Keratinocyte (primary cell): Measurements from ENCODE around the gene TTC3. TPM values are rescaled to one million over a fixed set of nuclear protein-coding genes. Genes with fewer than 3 reads are reported as not detected.

Source experiments
- DNase-seq: peaks from one replicate; pipeline ENCODE4 v3.0.0-alpha.2; 2011; ENCODE audit warnings: low read depth, missing footprints, low spot score
- FAIRE-seq: peaks from 2 replicates; lab custom pipeline; 2011; peaks lifted over from hg19 to GRCh38; lab: Jason Lieb, UNC
- H2AFZ ChIP-seq: 2 replicates; pipeline ENCODE4 v1.6.0; 2012; ENCODE audit warnings: low read length, control low read depth, inconsistent platforms; ENCODE audit not compliant: control insufficient read depth
- H3K27ac ChIP-seq: 2 replicates; pipeline ENCODE4 v1.5.1; 2011; ENCODE audit warnings: low read length; ENCODE audit not compliant: control insufficient read depth, insufficient read depth
- H3K27me3 ChIP-seq: 3 replicates; pipeline ENCODE4 v1.6.0; 2011; ENCODE audit warnings: low read length; ENCODE audit not compliant: control insufficient read depth, insufficient read depth; ENCODE audit errors: extremely low read depth
- H3K36me3 ChIP-seq, 2 experiments: 2 replicates in 1 of 2; 3 replicates in 1 of 2; pipeline ENCODE4 v1.5.1; 2011; ENCODE audit warnings: low read length in 2 of 2, mild to moderate bottlenecking in 1 of 2; ENCODE audit not compliant: control insufficient read depth in 2 of 2, insufficient read depth in 2 of 2; ENCODE audit errors: extremely low read depth in 1 of 2
- H3K4me1 ChIP-seq: 3 replicates; pipeline ENCODE4 v1.5.1; 2011; ENCODE audit warnings: low read length; ENCODE audit not compliant: control insufficient read depth, insufficient read depth; ENCODE audit errors: extremely low read depth
- H3K4me2 ChIP-seq: 3 replicates; pipeline ENCODE4 v1.6.0; 2011; ENCODE audit warnings: low read depth, low read length; ENCODE audit not compliant: control insufficient read depth, insufficient read depth; ENCODE audit errors: extremely low read depth
- H3K4me3 ChIP-seq, 3 experiments: fragments of 200-600 bp in 1 of 3; sonication (generic) in 1 of 3; 2 replicates in 2 of 3; 3 replicates in 1 of 3; pipeline ENCODE4 v1.5.1; 2011 to 2016; ENCODE audit warnings: low read length in 3 of 3, mild to moderate bottlenecking in 3 of 3, control low read depth in 2 of 3, inconsistent platforms in 1 of 3, low read depth in 1 of 3, mixed read lengths in 1 of 3, mixed run types in 1 of 3, moderate library complexity in 1 of 3; ENCODE audit not compliant: control insufficient read depth in 2 of 3, insufficient read depth in 2 of 3; ENCODE audit errors: extremely low read depth in 1 of 3
- H3K79me2 ChIP-seq: 2 replicates; pipeline ENCODE4 v1.6.0; 2012; ENCODE audit warnings: low read length; ENCODE audit not compliant: control insufficient read depth, insufficient read depth
- H3K9ac ChIP-seq: 3 replicates; pipeline ENCODE4 v1.6.0; 2011; ENCODE audit warnings: low read length; ENCODE audit not compliant: control insufficient read depth, insufficient read depth; ENCODE audit errors: extremely low read depth
- H3K9me1 ChIP-seq: 3 replicates; pipeline ENCODE4 v1.6.0; 2011; ENCODE audit warnings: low read length; ENCODE audit not compliant: control insufficient read depth, insufficient read depth; ENCODE audit errors: extremely low read depth
- H3K9me3 ChIP-seq: 2 replicates; pipeline ENCODE4 v1.5.1; 2012; ENCODE audit warnings: low read depth, low read length; ENCODE audit not compliant: control insufficient read depth
- H4K20me1 ChIP-seq: 3 replicates; pipeline ENCODE4 v1.6.0; 2011; ENCODE audit warnings: low read length; ENCODE audit not compliant: control insufficient read depth, insufficient read depth; ENCODE audit errors: extremely low read depth
- EZH2 ChIP-seq: IDR thresholded peaks from one replicate; pipeline ENCODE4 v1.6.1; 2012; ENCODE audit warnings: inconsistent platforms, mild to moderate bottlenecking, low read length, moderate library complexity
- dilution Hi-C: fragments of 300-500 bp; cut with MboI; formaldehyde crosslinking; loops from one replicate; pipeline ENCODE4 v1.7.0; 2020; ENCODE audit warnings: low sequenced_read_pairs; ENCODE audit not compliant: extremely low pct_ligation_motif_present
- polyA plus RNA-seq, 5 experiments: library from polyadenylated mRNA; depleted of rRNA in 3 of 5; stranded (reverse) in 3 of 5; stranded (forward) in 1 of 5; unstranded in 1 of 5; fragments of >200 nt; gene quantifications; 1 replicate in 1 of 5; 2 replicates in 3 of 5; 3 replicates in 1 of 5; pipeline versions ENCODE4 v1.2.1 to v1.2.3, GENCODE V29; 2011 to 2012; ENCODE audit warnings: missing spikeins in 2 of 5, low read depth in 1 of 5, low replicate concordance in 1 of 5
- TF ChIP-seq, protein P1 (sequence below), 3 experiments: IDR thresholded peaks in 1 of 3; conservative IDR thresholded peaks in 1 of 3; optimal IDR thresholded peaks in 1 of 3; 2 replicates in 2 of 3; 3 replicates in 1 of 3; pipeline versions ENCODE3 to v1.5.1; 2011; ENCODE audit warnings: low read length in 3 of 3, mild to moderate bottlenecking in 3 of 3, moderate library complexity in 2 of 3, control low read depth in 1 of 3, inconsistent platforms in 1 of 3; ENCODE audit not compliant: insufficient read depth in 2 of 3; ENCODE audit errors: extremely low read depth in 1 of 3

Gene TTC3
- polyA plus RNA-seq, 1 donor (not counting 4 experiments of a cell fraction or from before 2014, with no cell fraction given), result 38.5 TPM

DNA sequence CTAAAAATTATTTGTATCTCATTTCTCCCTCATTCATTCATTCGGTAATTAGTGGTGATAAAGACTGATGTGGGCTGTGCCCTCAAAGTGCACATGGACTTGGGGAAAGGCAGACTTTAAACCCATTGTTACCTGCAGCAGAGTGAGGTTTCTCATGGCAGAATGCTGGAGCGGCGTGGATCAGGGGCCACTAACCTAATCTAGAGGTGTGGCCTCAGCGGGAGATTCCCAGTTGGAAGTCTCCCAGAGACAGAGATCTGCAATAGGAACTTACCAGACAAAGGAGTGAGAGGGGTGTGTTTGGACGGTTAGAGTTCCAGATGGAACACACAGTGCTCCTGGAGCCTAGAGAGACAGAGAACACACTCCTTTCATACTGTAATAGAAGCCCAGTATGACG, 120.6 kb downstream of the TTC3 start:
- no peak overlapping the region for H3K4me2 ChIP-seq
- no peak for DNase-seq
- peaks cover 11 to 24% of the 10 kb centered on the region in 2 experiments for H3K36me3 ChIP-seq
- no peak overlapping the region for H2AFZ ChIP-seq
- H3K9me1 ChIP-seq, result no peaks in the 10 kb centered on the region
- dilution Hi-C loops, result no loop called here
- H3K4me1 ChIP-seq, result no peaks in the 10 kb centered on the region
- FAIRE-seq, result no peak
- TF ChIP-seq, protein P1, sequence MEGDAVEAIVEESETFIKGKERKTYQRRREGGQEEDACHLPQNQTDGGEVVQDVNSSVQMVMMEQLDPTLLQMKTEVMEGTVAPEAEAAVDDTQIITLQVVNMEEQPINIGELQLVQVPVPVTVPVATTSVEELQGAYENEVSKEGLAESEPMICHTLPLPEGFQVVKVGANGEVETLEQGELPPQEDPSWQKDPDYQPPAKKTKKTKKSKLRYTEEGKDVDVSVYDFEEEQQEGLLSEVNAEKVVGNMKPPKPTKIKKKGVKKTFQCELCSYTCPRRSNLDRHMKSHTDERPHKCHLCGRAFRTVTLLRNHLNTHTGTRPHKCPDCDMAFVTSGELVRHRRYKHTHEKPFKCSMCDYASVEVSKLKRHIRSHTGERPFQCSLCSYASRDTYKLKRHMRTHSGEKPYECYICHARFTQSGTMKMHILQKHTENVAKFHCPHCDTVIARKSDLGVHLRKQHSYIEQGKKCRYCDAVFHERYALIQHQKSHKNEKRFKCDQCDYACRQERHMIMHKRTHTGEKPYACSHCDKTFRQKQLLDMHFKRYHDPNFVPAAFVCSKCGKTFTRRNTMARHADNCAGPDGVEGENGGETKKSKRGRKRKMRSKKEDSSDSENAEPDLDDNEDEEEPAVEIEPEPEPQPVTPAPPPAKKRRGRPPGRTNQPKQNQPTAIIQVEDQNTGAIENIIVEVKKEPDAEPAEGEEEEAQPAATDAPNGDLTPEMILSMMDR (optimal IDR thresholded peaks at IDR 0.05 in 1 of 3, IDR thresholded peaks at IDR 0.05 in 1 of 3, conservative IDR thresholded peaks at IDR 0.05 in 1 of 3; ENCODE audit: extremely low read depth in 1 of 3, insufficient read depth in 2 of 3, low read length in 3 of 3), result no peak
- no peak for TF ChIP-seq EZH2
- H3K9ac ChIP-seq, result no peak overlapping the region
- no peaks in the 10 kb centered on the region for H4K20me1 ChIP-seq
- H3K27me3 ChIP-seq, result no peaks in the 10 kb centered on the region
- H3K79me2 ChIP-seq, result no peaks in the 10 kb centered on the region
- H3K4me3 ChIP-seq, result no peak overlapping the region
- H3K9me3 ChIP-seq, result no peaks in the 10 kb centered on the region
- no peak overlapping the region for H3K27ac ChIP-seq

DNA sequence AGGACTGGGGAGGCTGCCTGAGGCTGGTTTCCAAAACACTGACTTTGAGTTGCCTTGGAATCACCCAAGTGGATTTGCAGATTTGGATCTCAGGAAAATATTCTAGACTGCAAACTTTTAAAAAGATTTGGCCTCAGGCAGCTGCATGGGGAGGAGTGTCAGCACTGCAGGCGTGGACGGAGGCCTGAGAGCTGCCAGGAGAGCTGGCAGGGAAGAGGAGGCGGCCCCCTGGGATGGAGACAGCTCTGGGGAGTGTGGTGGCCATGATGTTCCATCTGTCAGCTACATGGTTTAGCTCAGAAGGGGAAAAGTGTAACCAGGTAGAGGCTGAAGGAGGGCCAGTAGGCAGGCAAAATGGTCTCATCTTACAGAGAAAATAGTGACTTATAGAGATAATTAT, 122.0 kb downstream of the TTC3 start:
- peaks cover 10% of the 10 kb centered on the region for H3K4me1 ChIP-seq
- no peaks in the 10 kb centered on the region for H4K20me1 ChIP-seq
- no peaks in the 10 kb centered on the region for H3K27me3 ChIP-seq
- no peaks in the 10 kb centered on the region for H3K9me1 ChIP-seq
- DNase-seq, result no peak
- FAIRE-seq, result no peak
- no peak overlapping the region for H2AFZ ChIP-seq
- H3K79me2 ChIP-seq, result no peaks in the 10 kb centered on the region
- H3K4me2 ChIP-seq, result no peak overlapping the region
- no peak overlapping the region for H3K27ac ChIP-seq
- no peaks in the 10 kb centered on the region for H3K9me3 ChIP-seq
- dilution Hi-C loops, result no loop called here
- no peak overlapping the region for H3K4me3 ChIP-seq
- no peak overlapping the region for H3K9ac ChIP-seq
- peaks cover 11 to 24% of the 10 kb centered on the region in 2 experiments for H3K36me3 ChIP-seq
- TF ChIP-seq, protein P1 (optimal IDR thresholded peaks at IDR 0.05 in 1 of 3, IDR thresholded peaks at IDR 0.05 in 1 of 3, conservative IDR thresholded peaks at IDR 0.05 in 1 of 3; ENCODE audit: extremely low read depth in 1 of 3, insufficient read depth in 2 of 3, low read length in 3 of 3), result no peak
- no peak for TF ChIP-seq EZH2
